Caco-2 (cell line): ENCODE data around the gene C2orf81. TPM values are rescaled to one million over a fixed set of nuclear protein-coding genes. Genes with fewer than 3 reads are reported as not detected.
A peak's percentile ranks its signal among the peaks of the same experiment; 100 is the strongest.

Experiments used
- BruUV-seq: library from RNA; stranded (reverse); fragments of 400-500 nt; replicated peaks from 2 replicates; lab custom pipeline; 2021; lab: Mats Ljungman, UMichigan
- CTCF ChIA-PET: fragments of 300-600 bp; sonication (Branson Sonifier 250); formaldehyde crosslinking; loops from one replicate; lab custom pipeline; 2022; ENCODE audit warnings: antibody characterized with exemption; lab: Charles Lee
- POLR2A ChIA-PET: fragments of 300-600 bp; sonication (Branson Sonifier 250); formaldehyde crosslinking; loops from one replicate; lab custom pipeline; 2022; ENCODE audit warnings: antibody characterized with exemption; lab: Charles Lee
- DNase-seq, 2 experiments: peaks; one replicate each; pipeline versions ENCODE4 v3.0.0 to v3.0.0-alpha.2; 2020 to 2022
- H3K27me3 ChIP-seq: replicated peaks from 2 replicates; pipeline ENCODE4 v1.6.0; 2011; ENCODE audit warnings: low read length; ENCODE audit not compliant: control insufficient read depth, insufficient read depth
- H3K36me3 ChIP-seq: 2 replicates; pipeline ENCODE4 v1.5.1; 2011; ENCODE audit warnings: low read length; ENCODE audit not compliant: control insufficient read depth, insufficient read depth
- H3K4me1 ChIP-seq: fragments of 250-450 bp; sonication (Bioruptor Pico); 2 replicates; pipeline ENCODE4 v1.5.1; 2020; ENCODE audit warnings: mild to moderate bottlenecking
- H3K4me3 ChIP-seq: 2 replicates; pipeline ENCODE4 v1.5.1; 2011; ENCODE audit warnings: low read depth, mild to moderate bottlenecking, control low read depth, low read length
- H3K9me3 ChIP-seq: fragments of 250-450 bp; sonication (Bioruptor Pico); 2 replicates; pipeline ENCODE4 v1.5.1; 2020; ENCODE audit warnings: mild to moderate bottlenecking, moderate library complexity
- H3K27ac Mint-ChIP-seq: one replicate; pipeline ENCODE4 v1.8.0; 2022; ENCODE audit warnings: mixed read lengths; ENCODE audit not compliant: unreplicated experiment
- H3K27me3 Mint-ChIP-seq: one replicate; pipeline ENCODE4 v1.8.0; 2022; ENCODE audit warnings: mixed read lengths; ENCODE audit not compliant: insufficient read depth, unreplicated experiment
- H3K36me3 Mint-ChIP-seq: one replicate; pipeline ENCODE4 v1.8.0; 2022; ENCODE audit warnings: mild to moderate bottlenecking, mixed read lengths; ENCODE audit not compliant: insufficient read depth, unreplicated experiment
- H3K4me1 Mint-ChIP-seq: one replicate; pipeline ENCODE4 v1.8.0; 2022; ENCODE audit warnings: low read depth, mixed read lengths; ENCODE audit not compliant: unreplicated experiment
- H3K4me3 Mint-ChIP-seq: one replicate; pipeline ENCODE4 v1.8.0; 2022; ENCODE audit warnings: mild to moderate bottlenecking, moderate library complexity, mixed read lengths; ENCODE audit not compliant: unreplicated experiment
- H3K9me3 Mint-ChIP-seq: one replicate; pipeline ENCODE4 v1.8.0; 2022; ENCODE audit warnings: mixed read lengths; ENCODE audit not compliant: unreplicated experiment
- intact Hi-C: fragments of 100-400 bp; cut with micrococcal nuclease; formaldehyde crosslinking; loops from one replicate; pipeline ENCODE4 v1.10.0; 2022; ENCODE audit not compliant: unreplicated experiment
- total RNA-seq: library from RNA; stranded (reverse); gene quantifications from 2 replicates; pipeline ENCODE4 v1.2.3, GENCODE V29; 2022
- TF ChIP-seq, protein P1 (sequence below), 2 experiments: fragments of 200-600 bp in 1 of 2; IDR thresholded peaks; 1 replicate in 1 of 2; 2 replicates in 1 of 2; pipeline versions ENCODE4 v1.5.1 to v1.8.0; 2011 to 2022; ENCODE audit warnings: antibody characterized with exemption in 1 of 2, control low read depth in 1 of 2, inconsistent platforms in 1 of 2, low read depth in 1 of 2, low read length in 1 of 2, mild to moderate bottlenecking in 1 of 2, moderate library complexity in 1 of 2; ENCODE audit not compliant: insufficient read depth in 1 of 2, severe bottlenecking in 1 of 2, unreplicated experiment in 1 of 2

The C2orf81 gene
- total RNA-seq, 1 experiment from 2014 or later = 0.84 TPM

DNA sequence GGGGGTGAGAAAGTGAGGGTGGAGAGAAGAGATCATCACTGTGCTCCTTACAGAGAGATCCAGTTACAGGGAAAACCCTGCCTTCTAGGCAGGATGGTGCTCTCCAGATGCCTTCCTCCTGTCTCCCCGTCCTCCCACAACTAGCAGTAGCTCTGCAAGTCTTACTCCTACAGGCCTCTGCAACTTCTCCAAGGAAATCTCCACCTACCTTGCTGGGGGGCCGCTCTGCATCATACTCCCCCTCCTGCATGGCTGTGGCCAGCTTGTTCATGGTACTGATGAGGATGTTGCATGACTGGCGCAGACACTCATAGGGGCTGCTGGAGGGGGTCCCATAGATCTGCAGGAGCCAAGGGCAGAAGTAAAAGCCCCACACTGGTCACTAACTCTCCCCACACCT is 55.4 kb downstream of the C2orf81 start:
- no peaks in the 10 kb centered on the region for H3K9me3 Mint-ChIP-seq
- Histone ChIP-seq H3K4me3 (no peak overlapping the region), H3K27me3 (no peaks in the 10 kb centered on the region), H3K36me3 (peaks cover 5% of the 10 kb centered on the region), H3K4me1 (no peaks in the 10 kb centered on the region), H3K9me3 (no peaks in the 10 kb centered on the region)
- peaks cover 33% of the 10 kb centered on the region for H3K36me3 Mint-ChIP-seq
- no peaks in the 10 kb centered on the region for H3K27me3 Mint-ChIP-seq
- no peak overlapping the region for H3K27ac Mint-ChIP-seq
- TSS peak; percentile 51 for BruUV-seq
- no peak for DNase-seq
- ChIA-PET POLR2A (no interaction called here), CTCF (interaction anchor here (0.9 kb wide), 1 partner anchor 31 kb away, joined by 3 read pairs; no protein-coding TSS in a partner anchor)
- intact Hi-C loops = no loop called here
- TF ChIP-seq, protein P1, sequence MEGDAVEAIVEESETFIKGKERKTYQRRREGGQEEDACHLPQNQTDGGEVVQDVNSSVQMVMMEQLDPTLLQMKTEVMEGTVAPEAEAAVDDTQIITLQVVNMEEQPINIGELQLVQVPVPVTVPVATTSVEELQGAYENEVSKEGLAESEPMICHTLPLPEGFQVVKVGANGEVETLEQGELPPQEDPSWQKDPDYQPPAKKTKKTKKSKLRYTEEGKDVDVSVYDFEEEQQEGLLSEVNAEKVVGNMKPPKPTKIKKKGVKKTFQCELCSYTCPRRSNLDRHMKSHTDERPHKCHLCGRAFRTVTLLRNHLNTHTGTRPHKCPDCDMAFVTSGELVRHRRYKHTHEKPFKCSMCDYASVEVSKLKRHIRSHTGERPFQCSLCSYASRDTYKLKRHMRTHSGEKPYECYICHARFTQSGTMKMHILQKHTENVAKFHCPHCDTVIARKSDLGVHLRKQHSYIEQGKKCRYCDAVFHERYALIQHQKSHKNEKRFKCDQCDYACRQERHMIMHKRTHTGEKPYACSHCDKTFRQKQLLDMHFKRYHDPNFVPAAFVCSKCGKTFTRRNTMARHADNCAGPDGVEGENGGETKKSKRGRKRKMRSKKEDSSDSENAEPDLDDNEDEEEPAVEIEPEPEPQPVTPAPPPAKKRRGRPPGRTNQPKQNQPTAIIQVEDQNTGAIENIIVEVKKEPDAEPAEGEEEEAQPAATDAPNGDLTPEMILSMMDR (IDR thresholded peaks at IDR 0.05; ENCODE audit: insufficient read depth in 1 of 2, low read depth in 1 of 2, low read length in 1 of 2, severe bottlenecking in 1 of 2, unreplicated experiment in 1 of 2) = no peak
- no peak overlapping the region for H3K4me3 Mint-ChIP-seq
- H3K4me1 Mint-ChIP-seq = no peaks in the 10 kb centered on the region

DNA sequence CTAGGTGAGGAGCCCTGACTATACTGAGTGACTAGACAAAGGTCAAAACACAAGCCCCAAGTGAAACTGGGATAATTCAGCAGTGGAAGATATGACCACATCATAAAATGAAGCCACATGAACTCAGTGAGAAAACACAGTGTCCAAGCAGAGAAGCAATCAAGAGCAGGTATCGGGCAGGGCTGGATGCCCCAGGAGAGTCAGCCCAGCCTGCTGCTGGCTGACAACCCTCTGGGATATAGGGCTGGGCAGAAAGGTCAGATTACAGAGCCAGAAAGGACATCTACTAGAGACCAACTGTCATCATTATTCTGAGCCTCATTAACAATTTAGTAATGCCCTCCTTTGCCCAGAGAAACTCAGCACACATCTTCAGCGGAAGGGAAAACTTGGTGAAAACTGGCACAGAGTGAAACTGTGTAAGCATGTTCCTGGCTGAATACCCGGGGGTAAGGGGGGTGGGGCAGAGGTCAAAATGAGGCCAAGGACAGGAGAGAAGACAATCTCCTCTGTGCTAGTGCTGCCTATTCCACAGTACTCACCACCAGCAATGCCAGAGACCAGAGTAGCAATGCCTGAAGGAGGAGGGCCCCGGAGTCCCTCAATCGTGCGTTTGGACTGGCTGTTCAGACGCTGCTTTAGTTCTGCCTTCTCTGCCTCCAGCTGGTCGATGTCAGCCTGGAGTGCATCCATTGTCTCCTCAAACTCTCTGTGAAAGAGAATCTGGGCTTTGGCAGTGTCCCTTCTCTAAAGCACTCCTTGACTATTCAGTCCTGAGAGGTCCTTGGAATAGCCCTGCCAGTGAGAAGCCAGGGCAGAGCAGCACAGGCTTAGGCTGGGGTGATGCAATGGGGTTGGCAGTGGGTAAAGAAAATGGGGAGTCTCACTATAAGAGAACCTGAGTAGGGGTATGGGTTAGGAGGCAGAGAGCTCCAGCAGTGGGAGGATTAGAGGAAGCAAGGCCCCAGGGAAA is 56.6 kb downstream of the C2orf81 start:
- peaks cover 5% of the 10 kb centered on the region for H3K36me3 ChIP-seq
- no peak for DNase-seq
- TF ChIP-seq, protein P1 (IDR thresholded peaks at IDR 0.05; ENCODE audit: insufficient read depth in 1 of 2, low read depth in 1 of 2, low read length in 1 of 2, severe bottlenecking in 1 of 2, unreplicated experiment in 1 of 2) = no peak
- H3K4me1 ChIP-seq = no peaks in the 10 kb centered on the region
- Mint-ChIP-seq H3K4me1 (no peaks in the 10 kb centered on the region), H3K9me3 (no peaks in the 10 kb centered on the region), H3K27me3 (no peaks in the 10 kb centered on the region), H3K4me3 (no peak overlapping the region), H3K27ac (no peak overlapping the region), H3K36me3 (peaks cover 26% of the 10 kb centered on the region)
- ChIA-PET POLR2A (no interaction called here), CTCF (no interaction called here)
- BruUV-seq = no TSS peak
- H3K9me3 ChIP-seq = no peaks in the 10 kb centered on the region
- H3K4me3 ChIP-seq = no peak overlapping the region
- intact Hi-C loops = no loop called here
- H3K27me3 ChIP-seq = no peaks in the 10 kb centered on the region

Other genes starting within 250 kb of the C2orf81 start
- gene MOB1A, start 242.7 kb downstream of the C2orf81 start, total RNA-seq = 113 and 125 TPM in 2 replicates
- gene MTHFD2, start 223.0 kb downstream of the C2orf81 start, total RNA-seq = 416 and 470 TPM in 2 replicates
- 1.9 and 2.2 TPM in 2 replicates for gene SLC4A5, start 78.2 kb downstream of the C2orf81 start, total RNA-seq
- gene DCTN1, start 41.3 kb downstream of the C2orf81 start, total RNA-seq = 132 and 139 TPM in 2 replicates
- 8.4 and 9.9 TPM in 2 replicates for gene WDR54, start 111 bp upstream of the C2orf81 start, total RNA-seq
- 123 and 139 TPM in 2 replicates for gene RTKN, start 20.3 kb upstream of the C2orf81 start, total RNA-seq
- 25.2 and 29.1 TPM in 2 replicates for gene INO80B, start 33.5 kb upstream of the C2orf81 start, total RNA-seq
- gene WBP1, start 36.8 kb upstream of the C2orf81 start, total RNA-seq = 53.4 and 54.8 TPM in 2 replicates
- 70.5 and 71.1 TPM in 2 replicates for gene MOGS, start 43.8 kb upstream of the C2orf81 start, total RNA-seq
- 88.4 and 102 TPM in 2 replicates for gene MRPL53, start 51.1 kb upstream of the C2orf81 start, total RNA-seq
- 39.0 and 47.1 TPM in 2 replicates for gene CCDC142, start 61.4 kb upstream of the C2orf81 start, total RNA-seq
- gene TTC31, start 61.5 kb upstream of the C2orf81 start, total RNA-seq = 31.3 and 32.4 TPM in 2 replicates
- 11.1 and 11.4 TPM in 2 replicates for gene LBX2, start 78.0 kb upstream of the C2orf81 start, total RNA-seq
- gene PCGF1, start 86.1 kb upstream of the C2orf81 start, total RNA-seq = 27.0 and 29.7 TPM in 2 replicates
- 0.68 and 0.72 TPM in 2 replicates for gene TLX2, start 92.8 kb upstream of the C2orf81 start, total RNA-seq
- 0.50 and 1.4 TPM in 2 replicates for gene DQX1, start 104.6 kb upstream of the C2orf81 start, total RNA-seq
- 154 and 156 TPM in 2 replicates for gene AUP1, start 108.1 kb upstream of the C2orf81 start, total RNA-seq
- 27.0 and 27.3 TPM in 2 replicates for gene HTRA2, start 108.3 kb upstream of the C2orf81 start, total RNA-seq
- gene LOXL3, start 132.3 kb upstream of the C2orf81 start, total RNA-seq = 13.8 and 15.9 TPM in 2 replicates
- 5.1 and 5.5 TPM in 2 replicates for gene DOK1, start 133.1 kb upstream of the C2orf81 start, total RNA-seq
- not detected in 2 replicates for gene M1AP, start 226.7 kb upstream of the C2orf81 start, total RNA-seq
- gene SEMA4F, start 232.6 kb upstream of the C2orf81 start, total RNA-seq = 6.2 and 7.6 TPM in 2 replicates